K562 (cell line): Measurements from ENCODE around the gene SARS1. TPM values are rescaled to one million over a fixed set of nuclear protein-coding genes. Genes with fewer than 3 reads are reported as not detected.

Source experiments
- CBFA2T2 ChIP-seq: fragments of 450-650 bp; conservative IDR thresholded peaks from 2 replicates; pipeline ENCODE4 v1.6.1; 2017; ENCODE audit warnings: mild to moderate bottlenecking
- ELK3 ChIP-seq: fragments of 450-650 bp; formaldehyde crosslinking; IDR thresholded peaks from 2 replicates; pipeline ENCODE4 v1.4.0; 2020; ENCODE audit warnings: mild to moderate bottlenecking
- EP300 ChIP-seq: IDR thresholded peaks from 2 replicates; pipeline ENCODE4 v1.6.1; 2012; ENCODE audit warnings: low read length, improper control_type of control experiment
- FOXJ3 ChIP-seq: sonication (generic); formaldehyde crosslinking; IDR thresholded peaks from 2 replicates; pipeline ENCODE4 v1.4.0; 2020; ENCODE audit warnings: mild to moderate bottlenecking, missing genetic modification reagents
- GABPB2 ChIP-seq: fragments of 250-450 bp; sonication (Bioruptor Pico); conservative IDR thresholded peaks from 2 replicates; pipeline ENCODE4 v1.5.1; 2021; ENCODE audit warnings: mild to moderate bottlenecking
- IFI16 ChIP-seq: fragments of 250-450 bp; sonication (Bioruptor Pico); IDR thresholded peaks from 2 replicates; pipeline ENCODE4 v2.1.2; 2022; ENCODE audit warnings: mild to moderate bottlenecking, inconsistent platforms
- MAFK ChIP-seq: IDR thresholded peaks from 2 replicates; pipeline ENCODE4 v1.6.1; 2011; ENCODE audit warnings: low read length, improper control_type of control experiment
- PHB2 ChIP-seq: fragments of 450-650 bp; IDR thresholded peaks from 2 replicates; pipeline ENCODE4 v1.6.1; 2017; ENCODE audit warnings: low read depth
- TBP ChIP-seq: optimal IDR thresholded peaks from 2 replicates; pipeline ENCODE3; 2011; ENCODE audit warnings: low read depth, low read length, improper control_type of control experiment
- TCF7L2 ChIP-seq: fragments of 150-350 bp; IDR thresholded peaks from 2 replicates; pipeline ENCODE4 v1.6.1; 2016; ENCODE audit warnings: low read depth, mild to moderate bottlenecking, low read length, moderate library complexity
- ZNF143 ChIP-seq: sonication (generic); formaldehyde crosslinking; IDR thresholded peaks from 2 replicates; pipeline ENCODE4 v1.9.0; 2022; ENCODE audit warnings: mild to moderate bottlenecking, missing genetic modification reagents
- ZNF398 ChIP-seq: fragments of 250-450 bp; sonication (Bioruptor Pico); IDR thresholded peaks from 2 replicates; pipeline ENCODE4 v1.8.0; 2021; ENCODE audit warnings: moderate library complexity, mild to moderate bottlenecking, inconsistent platforms
- polyA plus RNA-seq, 8 experiments: library from polyadenylated mRNA; depleted of rRNA in 4 of 8; stranded (reverse) in 5 of 8; unstranded in 3 of 8; fragments of >200 nt; fragmentation: Nextera tagmentation in 2 of 8; fragmentation: Illumina TruSeq in 1 of 8; extraction: Ambion mirVana in 2 of 8; extraction: Trizol in 1 of 8; gene quantifications; 2 replicates each; pipeline versions ENCODE4 v1.2.1 to v1.2.3, GENCODE V29; 2011 to 2014; ENCODE audit warnings: inconsistent platforms in 1 of 8, missing spikeins in 1 of 8
- total RNA-seq, 7 experiments: library from RNA; depleted of rRNA in 6 of 7; stranded (reverse); fragments of >200 nt in 6 of 7; fragmentation: Illumina TruSeq in 2 of 7; extraction: Trizol in 2 of 7; gene quantifications; 2 replicates each; pipeline versions ENCODE4 v1.2.1 to v1.2.3, GENCODE V29; 2011 to 2021; ENCODE audit warnings: low replicate concordance in 1 of 7

Gene SARS1
- total and polyA plus RNA-seq, 9 of the 15 experiments (the other 6 are each of a cell fraction or from before 2014, with no cell fraction given): 221 to 623 (median 254) TPM

GRCh38 chr1:109191891-109192290 lies 21.8 kb upstream of the SARS1 start (continued):
- no peak for TF ChIP-seq IFI16 (CRISPR knock-in tag)
- no peak for TF ChIP-seq PHB2
- TF ChIP-seq ZNF143 (CRISPR knock-in tag): no peak
- TF ChIP-seq CBFA2T2: no peak
- no peak for TF ChIP-seq ZNF398
- TF ChIP-seq ELK3 (CRISPR knock-in tag): no peak
- TF ChIP-seq GABPB2 (CRISPR knock-in tag): no peak
- TF ChIP-seq EP300: no peak
- no peak for TF ChIP-seq MAFK
- no peak for TF ChIP-seq FOXJ3 (CRISPR knock-in tag)
- no peak for TF ChIP-seq TBP
- TF ChIP-seq TCF7L2: no peak
